MG63 (cell line): Measurements from ENCODE around the gene SEL1L3. TPM values are rescaled to one million over a fixed set of nuclear protein-coding genes. Genes with fewer than 3 reads are reported as not detected.

ENCODE experiments used
- DNase-seq: peaks from one replicate; pipeline ENCODE4 v3.0.0-alpha.2; 2020
- H3K27me3 ChIP-seq: fragments of 250-450 bp; sonication (Bioruptor Pico); 2 replicates; pipeline ENCODE4 v1.5.1; 2020; ENCODE audit warnings: mild to moderate bottlenecking, moderate library complexity
- H3K36me3 ChIP-seq: fragments of 250-450 bp; sonication (Bioruptor Pico); 2 replicates; pipeline ENCODE4 v1.5.1; 2020; ENCODE audit warnings: mild to moderate bottlenecking, moderate library complexity
- H3K4me3 ChIP-seq: fragments of 250-450 bp; sonication (Bioruptor Pico); 2 replicates; pipeline ENCODE4 v1.5.1; 2020; ENCODE audit warnings: mild to moderate bottlenecking, moderate library complexity
- H3K9me3 ChIP-seq: fragments of 250-450 bp; sonication (Bioruptor Pico); 2 replicates; pipeline ENCODE4 v1.5.1; 2020; ENCODE audit warnings: mild to moderate bottlenecking, moderate library complexity
- total RNA-seq: library from RNA; depleted of rRNA; stranded (reverse); fragments of >200 nt; shearing (Covaris generic); gene quantifications from 2 replicates; pipeline ENCODE4 v1.2.3, GENCODE V29; 2014; ENCODE audit warnings: low replicate concordance

SEL1L3 gene
- total RNA-seq, 1 experiment from 2014 or later: 37.6 TPM

DNA sequence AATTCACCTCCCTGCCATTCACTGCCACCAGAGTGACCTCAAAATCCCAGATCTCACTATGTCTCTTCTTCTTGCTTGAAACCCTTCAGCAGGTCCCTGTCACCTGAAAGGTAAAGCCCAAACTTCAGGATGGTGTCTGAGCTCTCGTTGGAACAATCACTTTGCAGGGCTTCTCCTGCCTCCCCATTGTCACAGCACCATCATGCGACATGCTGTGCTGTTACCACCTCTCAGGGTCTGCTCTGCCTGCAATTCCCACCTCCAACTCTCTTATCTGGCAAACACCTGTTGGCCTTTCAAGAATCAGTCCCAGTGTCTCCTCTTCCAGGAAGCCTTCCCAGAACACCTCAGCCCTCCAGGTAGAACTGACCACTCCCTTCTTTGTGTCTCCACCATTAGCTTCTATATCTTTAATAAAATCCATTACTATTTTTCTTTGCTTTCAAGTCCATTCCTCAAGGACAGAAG lies 46.2 kb downstream of the SEL1L3 start:
- H3K4me3 ChIP-seq: no peak overlapping the region

DNA sequence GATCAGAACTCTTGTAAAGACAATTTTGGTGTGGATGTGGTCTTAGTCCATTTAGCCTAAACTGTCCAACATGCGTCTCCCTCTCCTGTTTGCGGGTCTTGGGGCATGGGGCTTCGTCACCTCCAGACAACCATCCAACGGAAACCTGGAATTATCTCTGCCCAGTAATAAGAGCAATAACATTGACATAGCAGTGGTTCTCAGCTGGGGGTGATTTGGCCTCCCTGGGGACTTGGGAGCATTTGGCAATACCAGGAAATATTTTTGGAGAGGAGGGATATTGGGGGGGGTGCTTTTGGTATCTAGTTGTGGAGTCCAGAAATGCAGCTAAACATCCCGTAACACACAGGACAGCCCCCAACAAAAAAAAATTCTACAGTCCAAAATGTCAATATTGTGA lies 47.2 kb downstream of the SEL1L3 start:
- H3K27me3 ChIP-seq: no peaks in the 10 kb centered on the region
- no peak overlapping the region for H3K4me3 ChIP-seq
- DNase-seq: no peak
- no peaks in the 10 kb centered on the region for H3K9me3 ChIP-seq
- no peaks in the 10 kb centered on the region; the same call in 1 of the 2 replicates for H3K36me3 ChIP-seq

More for the DNA sequence above, 46.2 kb downstream of the SEL1L3 start:
- H3K9me3 ChIP-seq: no peaks in the 10 kb centered on the region
- no peak for DNase-seq
- no peaks in the 10 kb centered on the region; the same call in 1 of the 2 replicates for H3K36me3 ChIP-seq
- H3K27me3 ChIP-seq: no peaks in the 10 kb centered on the region

DNA sequence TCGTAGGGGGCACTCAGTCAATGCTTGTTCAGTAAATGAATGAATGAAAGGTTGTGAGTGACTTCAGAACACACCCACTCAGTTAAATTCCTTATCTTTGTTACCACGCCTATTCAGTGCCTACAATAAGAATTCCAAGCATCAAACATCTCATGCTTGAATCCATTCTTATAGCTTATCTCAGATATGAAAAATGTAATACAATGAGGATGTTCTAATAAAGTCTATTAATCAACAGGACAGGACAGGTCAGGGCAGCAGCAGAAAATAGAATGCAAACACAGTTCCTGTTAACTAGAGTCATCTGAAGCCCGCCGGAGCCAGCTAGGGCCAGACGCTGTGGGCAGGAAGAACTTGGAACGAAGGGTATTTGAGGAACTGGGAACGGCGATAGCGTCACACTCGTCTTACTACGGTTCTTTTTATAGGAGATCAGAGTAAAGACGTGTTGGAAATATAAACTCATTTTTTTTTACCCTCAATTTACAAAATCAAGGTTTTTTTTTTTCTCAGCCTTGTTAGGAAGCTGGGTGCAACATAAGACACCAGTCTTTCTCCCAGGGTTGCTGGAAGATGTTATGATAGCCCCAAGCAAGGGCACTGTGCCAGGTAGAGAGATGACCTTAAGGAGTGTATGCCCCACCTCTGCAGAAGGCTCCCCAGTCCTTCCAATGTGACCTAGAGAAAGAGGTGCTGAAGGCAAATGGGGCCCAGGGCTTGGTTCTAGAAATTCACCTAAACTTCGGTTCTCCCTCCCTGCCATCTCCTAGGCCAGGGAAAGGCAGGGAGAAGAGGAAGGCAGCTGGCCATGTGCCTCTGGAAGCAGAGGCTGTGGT lies 48.3 kb downstream of the SEL1L3 start:
- DNase-seq: no peak
- no peaks in the 10 kb centered on the region for H3K27me3 ChIP-seq
- H3K36me3 ChIP-seq: no peaks in the 10 kb centered on the region; the same call in 1 of the 2 replicates
- no peaks in the 10 kb centered on the region for H3K9me3 ChIP-seq
- H3K4me3 ChIP-seq: no peak overlapping the region

GRCh38 chr4:25813448-25814106 lies 49.2 kb downstream of the SEL1L3 start:
- peak; percentile 73 for DNase-seq
- Histone ChIP-seq H3K27me3 (no peaks in the 10 kb centered on the region), H3K36me3 (no peaks in the 10 kb centered on the region; the same call in 1 of the 2 replicates), H3K9me3 (no peaks in the 10 kb centered on the region), H3K4me3 (no peak overlapping the region)

DNA sequence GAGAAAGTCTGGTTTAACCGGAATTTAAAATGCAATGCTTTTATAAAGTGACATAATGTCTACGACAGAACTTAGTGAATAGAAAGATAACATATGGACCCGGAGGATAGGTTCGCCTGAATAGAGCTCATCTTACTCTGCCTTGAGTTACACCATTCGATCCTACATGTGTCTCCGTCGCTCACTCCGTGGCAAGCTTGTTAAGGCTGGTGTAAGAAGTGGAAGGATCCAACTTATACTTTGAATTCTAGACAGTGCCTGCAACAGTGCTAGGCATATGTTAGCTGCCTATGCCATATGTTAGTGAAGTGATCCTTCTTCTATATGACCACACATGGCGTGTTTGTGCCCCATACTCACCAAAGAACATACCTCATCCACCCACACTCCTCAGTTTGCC lies 50.9 kb downstream of the SEL1L3 start:
- H3K9me3 ChIP-seq: no peaks in the 10 kb centered on the region
- DNase-seq: no peak
- H3K27me3 ChIP-seq: no peaks in the 10 kb centered on the region
- H3K36me3 ChIP-seq: no peaks in the 10 kb centered on the region
- H3K4me3 ChIP-seq: no peak overlapping the region

GRCh38 chr4:25811374-25811690 lies 51.5 kb downstream of the SEL1L3 start:
- DNase-seq: peak; percentile 37
- Histone ChIP-seq H3K4me3 (no peak overlapping the region), H3K27me3 (no peaks in the 10 kb centered on the region), H3K36me3 (no peaks in the 10 kb centered on the region), H3K9me3 (no peaks in the 10 kb centered on the region)

DNA sequence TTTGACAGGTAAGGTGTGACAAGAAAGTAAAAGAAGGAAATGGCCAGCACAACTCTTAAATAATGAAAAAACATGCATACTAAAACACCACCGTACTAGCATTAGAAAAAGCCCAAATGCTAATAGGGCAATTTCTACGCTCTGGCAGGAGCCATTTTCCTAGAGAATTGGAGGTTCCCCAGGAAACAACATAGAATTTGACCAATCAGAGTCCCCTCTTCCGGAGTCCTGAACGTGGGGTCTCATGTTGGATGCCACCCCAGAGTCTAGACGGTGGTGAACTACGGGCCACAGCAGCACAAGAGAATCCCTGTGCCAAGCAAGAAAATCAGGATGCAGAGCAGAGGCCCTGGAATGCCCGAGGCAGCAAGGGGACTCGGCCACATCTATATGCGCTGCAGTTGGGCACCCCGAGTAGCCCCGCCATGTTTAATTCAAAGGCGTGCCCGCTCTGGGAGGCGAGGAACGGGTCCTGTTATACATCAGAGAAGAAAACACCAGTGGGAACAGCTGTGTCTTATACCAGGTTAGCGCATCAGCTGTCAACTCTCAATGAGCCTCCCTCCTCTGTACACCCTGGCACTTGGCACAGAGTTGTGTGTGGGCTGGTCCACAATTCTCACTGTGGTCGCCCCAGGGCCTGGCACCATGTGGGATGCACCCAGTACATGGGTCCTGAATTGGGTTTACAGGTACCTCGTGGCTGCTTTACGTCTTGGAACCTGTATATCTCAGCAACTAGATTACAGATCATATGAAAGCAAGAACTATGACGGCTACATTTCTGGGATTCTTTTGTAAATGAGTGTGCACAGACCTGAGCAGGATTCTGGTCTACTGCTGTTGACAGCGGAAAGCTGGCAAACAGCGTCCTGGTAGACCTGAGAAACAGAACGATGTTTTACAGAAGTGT lies 52.1 kb downstream of the SEL1L3 start:
- no peak for DNase-seq
- Histone ChIP-seq H3K27me3 (no peaks in the 10 kb centered on the region), H3K4me3 (no peak overlapping the region), H3K36me3 (no peaks in the 10 kb centered on the region), H3K9me3 (no peaks in the 10 kb centered on the region)

DNA sequence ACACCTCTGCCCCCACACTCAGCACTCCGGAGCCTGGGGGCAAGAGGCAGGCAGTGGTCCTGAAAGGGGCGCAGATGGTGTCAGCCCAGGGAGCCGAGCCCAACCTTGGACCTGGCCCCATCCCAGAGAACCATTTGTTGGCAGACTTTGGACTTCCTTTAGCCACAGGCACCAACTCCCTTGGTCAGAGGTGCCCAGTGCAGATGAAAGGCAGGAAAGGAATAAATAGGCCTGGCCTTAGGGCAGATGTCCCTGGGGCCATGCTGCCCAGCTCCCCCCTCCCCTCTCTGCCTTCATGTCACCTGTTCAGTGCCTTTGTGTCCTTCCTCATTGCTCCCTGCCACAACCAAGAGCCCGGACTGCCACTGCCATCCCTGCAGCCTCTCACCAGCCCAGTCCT lies 52.8 kb downstream of the SEL1L3 start:
- no peak for DNase-seq

GRCh38 chr4:25807102-25807728 lies 55.6 kb downstream of the SEL1L3 start:
- no peak for DNase-seq
- no peaks in the 10 kb centered on the region for H3K36me3 ChIP-seq
- no peaks in the 10 kb centered on the region for H3K9me3 ChIP-seq
- no peaks in the 10 kb centered on the region for H3K27me3 ChIP-seq
- no peak overlapping the region for H3K4me3 ChIP-seq

More for the DNA sequence above, 52.8 kb downstream of the SEL1L3 start:
- Histone ChIP-seq H3K36me3 (no peaks in the 10 kb centered on the region), H3K4me3 (no peak overlapping the region), H3K9me3 (no peaks in the 10 kb centered on the region), H3K27me3 (no peaks in the 10 kb centered on the region)

GRCh38 chr4:25805255-25805860 lies 57.4 kb downstream of the SEL1L3 start:
- Histone ChIP-seq H3K4me3 (no peak overlapping the region), H3K9me3 (no peaks in the 10 kb centered on the region), H3K27me3 (no peaks in the 10 kb centered on the region), H3K36me3 (no peaks in the 10 kb centered on the region)
- no peak for DNase-seq

DNA sequence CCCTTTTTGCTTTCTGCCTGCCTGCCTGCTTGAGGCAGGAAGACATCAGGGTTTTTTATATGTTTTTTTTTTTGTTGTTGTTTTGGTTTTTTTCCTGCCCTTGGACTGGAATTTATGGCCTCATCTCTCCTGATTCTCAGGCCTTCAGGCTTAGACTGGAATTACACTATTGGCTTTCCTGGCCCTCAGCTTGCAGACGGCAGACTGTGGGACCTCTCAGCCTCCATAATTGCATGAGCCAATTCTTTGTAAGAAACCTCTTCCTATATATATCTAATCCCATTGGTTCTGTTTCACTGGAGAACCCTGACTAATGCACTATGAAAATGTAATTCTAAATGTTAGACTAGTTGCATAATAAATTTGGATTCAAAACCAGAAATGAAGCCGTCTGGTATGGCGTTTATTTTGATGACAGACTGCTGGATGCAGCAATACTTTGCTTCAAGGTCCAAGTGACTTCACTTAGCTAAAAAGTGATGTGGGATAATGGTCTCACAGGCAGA lies 59.0 kb downstream of the SEL1L3 start:
- no peaks in the 10 kb centered on the region for H3K27me3 ChIP-seq
- H3K4me3 ChIP-seq: no peak overlapping the region
- H3K36me3 ChIP-seq: no peaks in the 10 kb centered on the region
- DNase-seq: no peak
- H3K9me3 ChIP-seq: no peaks in the 10 kb centered on the region

DNA sequence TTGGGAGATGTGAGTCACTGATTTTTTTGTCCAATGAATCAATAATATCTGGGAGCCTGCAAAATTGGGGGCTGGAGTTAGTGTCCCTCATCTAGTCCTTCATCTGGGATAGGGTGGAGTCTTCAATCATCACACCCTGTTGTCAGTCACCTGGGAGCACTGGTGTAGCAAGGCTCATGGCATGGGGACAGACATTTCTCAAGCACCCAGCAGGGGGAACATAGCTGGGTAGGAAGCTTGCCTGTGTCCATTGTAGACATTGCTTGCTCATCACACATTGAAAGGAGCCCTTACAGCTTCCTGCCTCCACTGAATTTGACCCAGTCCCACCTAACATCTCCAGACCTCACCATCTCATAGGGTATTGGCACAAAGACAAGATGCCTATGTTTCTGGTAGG lies 61.2 kb downstream of the SEL1L3 start:
- H3K36me3 ChIP-seq: no peaks in the 10 kb centered on the region
- H3K27me3 ChIP-seq: no peaks in the 10 kb centered on the region
- DNase-seq: no peak
- H3K9me3 ChIP-seq: no peaks in the 10 kb centered on the region
- H3K4me3 ChIP-seq: no peak overlapping the region

- Histone ChIP-seq H3K9me3 (no peaks in the 10 kb centered on the region), H3K4me3 (no peak overlapping the region), H3K36me3 (no peaks in the 10 kb centered on the region), H3K27me3 (no peaks in the 10 kb centered on the region)
- DNase-seq: no peak
Measured at GRCh38 chr4:25800245-25800644, 62.5 kb downstream of the SEL1L3 start.

DNA sequence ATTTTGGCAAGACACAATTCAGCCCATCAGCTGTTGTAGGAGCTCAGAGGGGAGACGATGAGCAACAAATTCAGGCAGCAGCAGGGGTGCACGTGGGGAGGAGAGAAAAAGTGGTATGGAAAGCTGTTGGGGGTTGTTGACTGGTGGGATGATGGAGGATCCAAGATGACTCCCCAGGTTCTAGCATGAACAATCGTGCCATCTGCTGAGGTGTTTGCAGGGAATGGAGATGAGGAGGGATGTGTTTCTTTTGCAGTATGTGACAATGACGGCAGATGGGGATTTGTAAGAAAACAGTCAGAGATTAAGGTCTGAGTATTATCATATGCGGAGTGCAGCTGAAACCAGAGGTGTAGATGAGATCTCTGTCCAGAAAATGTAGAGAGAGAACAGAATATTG lies 63.3 kb downstream of the SEL1L3 start:
- no peak for DNase-seq
- no peaks in the 10 kb centered on the region for H3K9me3 ChIP-seq
- no peaks in the 10 kb centered on the region for H3K27me3 ChIP-seq
- no peak overlapping the region for H3K4me3 ChIP-seq
- no peaks in the 10 kb centered on the region for H3K36me3 ChIP-seq

- Histone ChIP-seq H3K4me3 (no peak overlapping the region), H3K36me3 (no peaks in the 10 kb centered on the region), H3K27me3 (no peaks in the 10 kb centered on the region), H3K9me3 (no peaks in the 10 kb centered on the region)
- no peak for DNase-seq
Measured at GRCh38 chr4:25797136-25797535, 65.7 kb downstream of the SEL1L3 start.
